GM12864 (cell line): ENCODE data around the gene ZNF462.

Experiments used
- DNase-seq: peaks from one replicate; pipeline ENCODE4 v3.0.0-alpha.2; 2011; ENCODE audit warnings: low read depth
- H3K4me3 ChIP-seq: 2 replicates; pipeline ENCODE4 v1.5.1; 2011; ENCODE audit warnings: mild to moderate bottlenecking, low read depth, low read length, control low read depth
- CTCF ChIP-seq: IDR thresholded peaks from 2 replicates; pipeline ENCODE4 v1.5.1; 2011; ENCODE audit warnings: low read depth, mild to moderate bottlenecking, moderate library complexity, low read length, control low read depth, inconsistent platforms; ENCODE audit errors: missing control alignments

The ZNF462 gene

GRCh38 chr9:106862821-106863720 is at the start of gene ZNF462:
TSS of gene ZNF462 (plus strand) at chr9:106863166. CDS start at chr9:106923384, 60,218 bp downstream.
- peak within 1 kb of the TSS; percentile 54 for H3K4me3 ChIP-seq
- peak; percentile 13 for TF ChIP-seq CTCF
- no peak for DNase-seq

GRCh38 chr9:106816524-106816923 is 46.4 kb upstream of the ZNF462 start:
- no peak for TF ChIP-seq CTCF
- no peak overlapping the region for H3K4me3 ChIP-seq
- DNase-seq = no peak

- DNase-seq = no peak
- no peak for TF ChIP-seq CTCF
- no peak overlapping the region for H3K4me3 ChIP-seq
These were observed 44.9 kb upstream of the ZNF462 start for GRCh38 chr9:106818034-106818433.

GRCh38 chr9:106820866-106821265 is 42.1 kb upstream of the ZNF462 start:
- DNase-seq = no peak
- TF ChIP-seq CTCF = no peak
- H3K4me3 ChIP-seq = no peak overlapping the region

GRCh38 chr9:106828070-106828469 is 34.9 kb upstream of the ZNF462 start:
- no peak overlapping the region for H3K4me3 ChIP-seq
- TF ChIP-seq CTCF = no peak
- DNase-seq = no peak

- DNase-seq = no peak
- no peak for TF ChIP-seq CTCF
- no peak overlapping the region for H3K4me3 ChIP-seq
These were observed 34.0 kb upstream of the ZNF462 start for GRCh38 chr9:106828965-106829364.
